SU-DHL-6 (cell line): ENCODE results near the gene TXNRD2.

Experiments used
- H2AFZ ChIP-seq: fragments of 200-600 bp; sonication (generic); 2 replicates; pipeline ENCODE4 v1.6.1; 2014; ENCODE audit warnings: low read depth, mild to moderate bottlenecking, moderate library complexity, mixed read lengths, antibody characterized with exemption, low read length; ENCODE audit not compliant: severe bottlenecking
- H3F3A ChIP-seq: fragments of 200-600 bp; shearing (Covaris generic); 2 replicates; pipeline ENCODE4 v1.6.0; 2016; ENCODE audit warnings: antibody characterized with exemption, mild to moderate bottlenecking; ENCODE audit not compliant: insufficient read depth
- H3K27ac ChIP-seq: fragments of 200-600 bp; sonication (generic); 2 replicates; pipeline ENCODE4 v1.5.1; 2016; ENCODE audit warnings: low read depth, mild to moderate bottlenecking, low read length, moderate library complexity, mixed read lengths
- H3K27me3 ChIP-seq: fragments of 200-600 bp; sonication (generic), shearing (Covaris generic); 2 replicates; pipeline ENCODE4 v1.6.0; 2014; ENCODE audit warnings: mild to moderate bottlenecking, low read length
- H3K36me3 ChIP-seq: fragments of 200-600 bp; sonication (generic); 2 replicates; pipeline ENCODE4 v1.6.1; 2014; ENCODE audit warnings: mild to moderate bottlenecking, low read length, mixed read lengths
- H3K4me2 ChIP-seq: fragments of 300-600, 200-600 bp; shearing (Covaris generic), sonication (generic); 2 replicates; pipeline ENCODE4 v1.6.0; 2014; ENCODE audit warnings: low read length, low read depth, mild to moderate bottlenecking; ENCODE audit not compliant: poor library complexity, severe bottlenecking
- H3K4me3 ChIP-seq: fragments of 200-600 bp; sonication (generic); 2 replicates; pipeline ENCODE4 v1.5.1; 2014; ENCODE audit warnings: antibody characterized with exemption, low read length, mild to moderate bottlenecking, mixed read lengths; ENCODE audit not compliant: insufficient read depth, poor library complexity, severe bottlenecking
- H3K79me2 ChIP-seq: fragments of 200-600 bp; sonication (generic); 2 replicates; pipeline ENCODE4 v1.6.1; 2014; ENCODE audit warnings: mild to moderate bottlenecking, low read length, moderate library complexity; ENCODE audit not compliant: insufficient read depth
- H3K9ac ChIP-seq: fragments of 200-600 bp; sonication (generic); 2 replicates; pipeline ENCODE4 v1.7.0; 2014; ENCODE audit warnings: mild to moderate bottlenecking, low read length
- H3K9me2 ChIP-seq: fragments of 200-600 bp; sonication (generic); replicated peaks from 2 replicates; pipeline ENCODE4 v1.6.1; 2014; ENCODE audit warnings: low read length; ENCODE audit not compliant: insufficient read depth
- H3K9me3 ChIP-seq: fragments of 200-600 bp; sonication (generic); 2 replicates; pipeline ENCODE4 v1.6.1; 2014; ENCODE audit warnings: low read length, mixed read lengths; ENCODE audit not compliant: insufficient read depth
- H4K20me1 ChIP-seq: fragments of 200-600 bp; sonication (generic); 2 replicates; pipeline ENCODE4 v1.6.1; 2014; ENCODE audit warnings: low read depth, mild to moderate bottlenecking, antibody characterized with exemption, low read length, moderate library complexity, mixed read lengths
- CTCF ChIP-seq: fragments of 200-600 bp; sonication (generic); IDR thresholded peaks from one replicate; pipeline ENCODE4 v1.5.1; 2017; ENCODE audit warnings: antibody characterized with exemption, mild to moderate bottlenecking, low read length, moderate library complexity; ENCODE audit not compliant: insufficient read depth, poor library complexity, severe bottlenecking
- EZH2phosphoT487 ChIP-seq: fragments of 200-600 bp; sonication (generic), shearing (Covaris generic); conservative IDR thresholded peaks from 2 replicates; pipeline ENCODE4 v1.6.1; 2018; ENCODE audit warnings: mild to moderate bottlenecking, antibody characterized with exemption, low read length, moderate library complexity, mixed read lengths

The TXNRD2 gene

GRCh38 chr22:19865141-19865829 lies 76.3 kb downstream of the TXNRD2 start:
- Histone ChIP-seq H4K20me1 (no peaks in the 10 kb centered on the region), H3K27ac (no peak overlapping the region), H3K27me3 (no peaks in the 10 kb centered on the region), H3K9me3 (no peaks in the 10 kb centered on the region), H2AFZ (no peak overlapping the region), H3K9me2 (no peaks in the 10 kb centered on the region), H3K4me2 (no peak overlapping the region), H3K36me3 (no peaks in the 10 kb centered on the region), H3K79me2 (no peaks in the 10 kb centered on the region), H3F3A (no peaks in the 10 kb centered on the region), H3K9ac (no peak overlapping the region), H3K4me3 (no peak overlapping the region)
- TF ChIP-seq EZH2phosphoT487 (no peak), CTCF (no peak)

DNA sequence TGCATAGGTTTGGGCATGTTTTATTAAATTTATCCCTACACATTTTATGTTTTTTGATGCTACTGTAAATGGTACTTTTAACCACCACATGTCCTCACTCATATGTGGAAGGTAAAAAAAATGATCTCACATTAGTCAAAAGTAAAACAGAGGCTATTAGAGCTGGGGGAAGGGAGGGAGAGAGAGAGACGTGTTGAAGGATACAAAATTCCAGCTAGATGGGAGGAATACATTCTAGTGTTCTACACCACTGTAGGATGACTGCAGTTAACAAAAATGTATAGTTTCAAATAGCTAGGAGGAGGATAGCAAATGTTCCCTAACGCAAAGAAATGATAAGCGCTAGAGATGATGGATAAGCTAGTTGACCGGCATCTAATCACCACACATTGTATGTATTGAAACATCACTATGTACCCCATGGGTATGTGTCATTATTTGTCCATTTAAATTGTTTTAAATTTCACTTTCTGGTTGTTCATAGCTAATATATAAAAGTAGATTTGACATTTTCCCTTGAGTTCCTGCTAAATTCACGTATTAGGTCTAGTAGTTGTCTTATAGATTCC lies 77.0 kb downstream of the TXNRD2 start:
- H3K9ac ChIP-seq = no peak overlapping the region
- H2AFZ ChIP-seq = no peak overlapping the region
- TF ChIP-seq EZH2phosphoT487 = no peak
- TF ChIP-seq CTCF = no peak
- no peaks in the 10 kb centered on the region for H3K27me3 ChIP-seq
- H3F3A ChIP-seq = no peaks in the 10 kb centered on the region
- H3K27ac ChIP-seq = no peak overlapping the region
- no peaks in the 10 kb centered on the region for H3K79me2 ChIP-seq
- H4K20me1 ChIP-seq = no peaks in the 10 kb centered on the region
- no peaks in the 10 kb centered on the region for H3K9me2 ChIP-seq
- H3K9me3 ChIP-seq = no peaks in the 10 kb centered on the region
- no peaks in the 10 kb centered on the region for H3K36me3 ChIP-seq
- no peak overlapping the region for H3K4me2 ChIP-seq
- no peak overlapping the region for H3K4me3 ChIP-seq

GRCh38 chr22:19863571-19863970 lies 78.0 kb downstream of the TXNRD2 start:
- Histone ChIP-seq H4K20me1 (no peaks in the 10 kb centered on the region), H3K27me3 (no peaks in the 10 kb centered on the region), H3K4me3 (no peak overlapping the region), H2AFZ (no peak overlapping the region), H3K36me3 (no peaks in the 10 kb centered on the region), H3K9ac (no peak overlapping the region), H3K79me2 (no peaks in the 10 kb centered on the region), H3K9me2 (no peaks in the 10 kb centered on the region), H3K27ac (no peak overlapping the region), H3K9me3 (no peaks in the 10 kb centered on the region), H3K4me2 (no peak overlapping the region), H3F3A (no peaks in the 10 kb centered on the region)
- no peak for TF ChIP-seq CTCF
- TF ChIP-seq EZH2phosphoT487 = no peak
